DND-41 (cell line): ENCODE measurements around the gene TGFBRAP1.
A peak's percentile ranks its signal among the peaks of the same experiment; 100 is the strongest.

Experiments
- ATAC-seq: fragments of 200-7000 bp; cut with Tn5 transposase; 3 replicates; pipeline ENCODE4 v1.9.1; 2021; ENCODE audit warnings: low read depth; ENCODE audit not compliant: insufficient read depth
- DNase-seq: peaks from one replicate; pipeline ENCODE4 v3.0.0-alpha.2; 2020
- H2AFZ ChIP-seq: 2 replicates; pipeline ENCODE4 v1.6.0; 2012; ENCODE audit warnings: low read depth, low read length
- H3K27ac ChIP-seq: 2 replicates; pipeline ENCODE4 v1.5.1; 2012; ENCODE audit warnings: low read length, inconsistent platforms
- H3K27me3 ChIP-seq: fragments of 200-600 bp; sonication (generic); 2 replicates; pipeline ENCODE4 v1.6.0; 2012; ENCODE audit warnings: low read length, mild to moderate bottlenecking, inconsistent platforms; ENCODE audit not compliant: insufficient read depth, poor library complexity
- H3K36me3 ChIP-seq: 2 replicates; pipeline ENCODE4 v1.5.1; 2012; ENCODE audit warnings: low read length, inconsistent platforms; ENCODE audit not compliant: insufficient read depth
- H3K4me1 ChIP-seq: 2 replicates; pipeline ENCODE4 v1.5.1; 2012; ENCODE audit warnings: mild to moderate bottlenecking, low read length; ENCODE audit not compliant: insufficient read depth
- H3K4me2 ChIP-seq: 2 replicates; pipeline ENCODE4 v1.6.0; 2012; ENCODE audit warnings: mild to moderate bottlenecking, moderate library complexity, low read length, inconsistent platforms; ENCODE audit not compliant: insufficient read depth
- H3K4me3 ChIP-seq, 2 experiments: fragments of 200-600 bp in 1 of 2; shearing (Covaris generic) in 1 of 2; 2 replicates each; pipeline ENCODE4 v1.5.1; 2012 to 2016; ENCODE audit warnings: inconsistent platforms in 2 of 2, low read length in 2 of 2, mild to moderate bottlenecking in 2 of 2, low read depth in 1 of 2, moderate library complexity in 1 of 2
- H3K79me2 ChIP-seq: 2 replicates; pipeline ENCODE4 v1.6.0; 2012; ENCODE audit warnings: low read length, inconsistent platforms; ENCODE audit not compliant: insufficient read depth
- H3K9ac ChIP-seq: 2 replicates; pipeline ENCODE4 v1.6.0; 2012; ENCODE audit warnings: low read depth, mild to moderate bottlenecking, inconsistent platforms, low read length, moderate library complexity
- H3K9me3 ChIP-seq: 2 replicates; pipeline ENCODE4 v1.5.1; 2012; ENCODE audit warnings: low read length, moderate library complexity, mild to moderate bottlenecking, inconsistent platforms; ENCODE audit not compliant: insufficient read depth, severe bottlenecking
- H4K20me1 ChIP-seq: 2 replicates; pipeline ENCODE4 v1.6.0; 2012; ENCODE audit warnings: low read length; ENCODE audit not compliant: insufficient read depth
- CTCF ChIP-seq: IDR thresholded peaks from 2 replicates; pipeline ENCODE4 v1.5.1; 2012; ENCODE audit warnings: borderline replicate concordance, low read length, moderate library complexity, mild to moderate bottlenecking; ENCODE audit not compliant: poor library complexity, severe bottlenecking; ENCODE audit errors: extremely low read depth
- EZH2 ChIP-seq: IDR thresholded peaks from 3 replicates; pipeline ENCODE4 v1.6.1; 2012; ENCODE audit warnings: borderline replicate concordance, low read depth, mild to moderate bottlenecking, moderate library complexity, low read length, inconsistent platforms; ENCODE audit not compliant: severe bottlenecking

Gene TGFBRAP1

DNA sequence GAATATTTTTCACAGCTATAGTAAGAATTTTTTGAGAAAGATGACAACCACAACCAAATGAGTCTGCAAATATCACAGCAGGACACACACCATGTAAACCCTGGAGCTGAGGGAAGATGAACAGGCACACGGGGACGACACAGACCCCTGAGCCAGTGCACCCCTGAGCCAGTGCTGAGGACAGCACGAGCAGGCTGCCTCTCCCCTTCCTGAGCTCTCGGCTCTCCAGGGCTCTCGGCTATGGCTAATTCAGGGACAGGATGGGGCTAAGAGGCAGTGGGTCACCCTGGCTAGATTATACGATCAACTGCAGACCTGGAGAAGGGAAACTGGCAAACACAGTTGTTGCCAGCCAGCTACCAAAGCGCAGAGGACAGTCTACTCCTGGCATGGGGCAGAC lies 41.4 kb downstream of the TGFBRAP1 start:
- Histone ChIP-seq H3K27ac (no peak overlapping the region), H3K4me1 (no peaks in the 10 kb centered on the region), H3K9ac (no peak overlapping the region), H3K36me3 (peaks cover 90% of the 10 kb centered on the region), H3K9me3 (no peaks in the 10 kb centered on the region), H2AFZ (no peak overlapping the region), H3K4me3 (no peak overlapping the region), H3K4me2 (no peak overlapping the region), H3K27me3 (no peaks in the 10 kb centered on the region), H4K20me1 (no peaks in the 10 kb centered on the region), H3K79me2 (no peaks in the 10 kb centered on the region)
- DNase-seq: no peak
- TF ChIP-seq EZH2 (no peak), CTCF (no peak)
- ATAC-seq: no peak

- H2AFZ ChIP-seq: no peak overlapping the region
- DNase-seq (peak; percentile 14), ATAC-seq (no peak)
- H3K4me3 ChIP-seq: no peak overlapping the region
- no peaks in the 10 kb centered on the region for H3K27me3 ChIP-seq
- no peaks in the 10 kb centered on the region for H3K79me2 ChIP-seq
- H3K9me3 ChIP-seq: no peaks in the 10 kb centered on the region
- H4K20me1 ChIP-seq: no peaks in the 10 kb centered on the region
- H3K4me1 ChIP-seq: no peaks in the 10 kb centered on the region
- H3K36me3 ChIP-seq: peaks cover 87% of the 10 kb centered on the region
- no peak overlapping the region for H3K9ac ChIP-seq
- H3K27ac ChIP-seq: no peak overlapping the region
- TF ChIP-seq EZH2 (no peak), CTCF (peak; percentile 53)
- no peak overlapping the region for H3K4me2 ChIP-seq
Observed at GRCh38 chr2:105287692-105288091, 41.8 kb downstream of the TGFBRAP1 start.

DNA sequence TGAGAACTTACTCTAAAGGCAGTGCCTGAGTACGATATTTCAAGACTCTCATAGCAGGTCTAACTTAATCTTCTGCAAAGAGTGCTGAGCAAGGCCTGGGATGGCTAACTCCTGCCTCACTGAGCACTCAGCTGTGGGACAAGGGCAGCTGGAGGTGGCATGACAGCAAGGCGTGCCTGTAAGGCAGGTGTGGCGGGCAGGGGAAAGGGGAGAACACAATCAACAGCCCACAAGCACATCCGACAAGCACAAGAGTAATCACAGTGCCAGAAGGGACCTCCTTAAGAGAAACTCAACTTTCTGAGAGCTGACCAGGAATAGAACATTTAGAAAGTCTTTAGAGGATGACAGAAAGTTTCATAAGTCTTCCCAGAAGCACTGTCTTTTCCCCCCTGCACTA lies 46.0 kb downstream of the TGFBRAP1 start:
- no peak overlapping the region for H2AFZ ChIP-seq
- no peaks in the 10 kb centered on the region for H3K4me1 ChIP-seq
- TF ChIP-seq CTCF (no peak), EZH2 (no peak)
- no peaks in the 10 kb centered on the region for H3K27me3 ChIP-seq
- no peak for DNase-seq
- no peak overlapping the region for H3K9ac ChIP-seq
- H3K4me2 ChIP-seq: no peak overlapping the region
- no peak overlapping the region for H3K4me3 ChIP-seq
- no peak overlapping the region for H3K27ac ChIP-seq
- peaks cover 87% of the 10 kb centered on the region for H3K36me3 ChIP-seq
- H3K9me3 ChIP-seq: no peaks in the 10 kb centered on the region
- no peaks in the 10 kb centered on the region; the same call in 1 of the 2 replicates for H4K20me1 ChIP-seq
- no peak for ATAC-seq
- H3K79me2 ChIP-seq: no peaks in the 10 kb centered on the region

DNA sequence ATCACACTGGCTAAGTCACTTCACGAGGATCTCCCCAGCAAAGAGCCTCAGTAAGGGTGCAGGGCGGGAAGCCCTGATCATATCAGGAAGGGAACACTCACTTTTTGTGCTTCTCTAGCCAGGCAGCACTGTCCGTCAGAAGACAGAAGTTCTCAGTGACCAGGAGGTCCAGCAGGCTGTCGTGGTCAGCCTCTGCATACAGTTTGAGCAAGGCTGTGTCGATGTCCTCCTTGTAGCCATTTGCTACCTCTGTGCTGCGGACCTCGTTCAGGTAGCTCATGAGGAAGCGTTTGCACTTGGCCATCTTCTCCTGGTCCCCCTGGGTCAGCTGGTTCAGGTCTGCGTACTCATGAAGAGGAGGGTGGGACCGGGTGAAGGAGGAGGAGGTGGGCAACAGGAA lies 49.3 kb downstream of the TGFBRAP1 start:
- Histone ChIP-seq H3K79me2 (no peaks in the 10 kb centered on the region), H3K27me3 (no peaks in the 10 kb centered on the region), H3K4me3 (no peak overlapping the region), H3K9me3 (no peaks in the 10 kb centered on the region), H3K36me3 (peaks cover 85% of the 10 kb centered on the region), H3K4me1 (no peaks in the 10 kb centered on the region), H2AFZ (no peak overlapping the region), H3K9ac (no peak overlapping the region), H4K20me1 (no peaks in the 10 kb centered on the region; the same call in 1 of the 2 replicates), H3K27ac (no peak overlapping the region), H3K4me2 (no peak overlapping the region)
- TF ChIP-seq CTCF (no peak), EZH2 (no peak)
- DNase-seq (no peak), ATAC-seq (no peak)
